Pancreas (tissue), 10 donors: ENCODE results near the gene NT5C3B. TPM values are rescaled to one million over a fixed set of nuclear protein-coding genes. Genes with fewer than 3 reads are reported as not detected.

Source experiments
- ATAC-seq, 4 donors: fragments of 200-7000 bp; cut with Tn5 transposase; one replicate each; pipeline versions ENCODE4 v1.8.0 to v1.9.1; 2020; ENCODE audit warnings: mild to moderate bottlenecking in 4 of 4, moderate library complexity in 4 of 4
- DNase-seq, 6 donors: peaks; one replicate each; pipeline ENCODE4 v3.0.0-alpha.2; 2020
- FAIRE-seq: peaks from 2 replicates; lab custom pipeline; 2012; peaks lifted over from hg19 to GRCh38; lab: Jason Lieb, UNC
- H3K27ac ChIP-seq, 4 donors: fragments of 200-600 bp; sonication (generic); 1 replicate in 3 of 4; 2 replicates in 1 of 4; pipeline versions ENCODE4 v1.5.0 to v1.8.0; 2020
- H3K27me3 ChIP-seq, 4 donors: fragments of 200-600 bp; one replicate each; pipeline ENCODE4 v1.8.0; 2021
- H3K36me3 ChIP-seq, 3 donors: fragments of 200-600 bp; sonication (generic) in 1 of 3; one replicate each; pipeline versions ENCODE4 v1.5.0 to v1.8.0; 2020 to 2021
- H3K4me1 ChIP-seq, 3 donors: fragments of 200-600 bp; one replicate each; pipeline ENCODE4 v1.8.0; 2021
- H3K4me3 ChIP-seq, 4 donors: fragments of 200-600 bp; sonication (generic) in 2 of 4; one replicate each; pipeline versions ENCODE4 v1.5.0 to v1.8.0; 2020 to 2021
- H3K9me3 ChIP-seq, 4 donors: fragments of 200-600 bp; one replicate each; pipeline ENCODE4 v1.8.0; 2021
- CTCF ChIP-seq, 4 donors: fragments of 200-600 bp; sonication (generic) in 3 of 4; IDR thresholded peaks; one replicate each; pipeline versions ENCODE4 v1.5.0 to v1.8.0; 2021; ENCODE audit warnings: antibody characterized with exemption in 4 of 4
- WGBS, 2 donors: extraction: QIAGEN DNeasy Blood & Tissue Kit; methylation state at CpG; one replicate each; pipeline ENCODE4 v1.1.7; 2013; 5-methylcytosine and 5-hydroxymethylcytosine counted together
- intact Hi-C, 3 donors: fragments of 100-400 bp; cut with DNase I; formaldehyde crosslinking; loops; one replicate each; pipeline versions ENCODE4 v1.11.1 to v1.14.2; 2022
- polyA plus RNA-seq, 2 donors: library from polyadenylated mRNA; stranded (reverse); fragments of 200-250 nt; gene quantifications; one replicate each; pipeline ENCODE4 v1.2.3, GENCODE V29; 2013
- total RNA-seq, 6 donors: library from RNA; stranded (reverse); fragmentation: NEBNext Ultra II Directional in 4 of 6; extraction: Animal tissue kit (Norgen Biotek cat#: 25700) in 4 of 6; gene quantifications; one replicate each; pipeline versions ENCODE4 v1.2.1 to v1.2.4, GENCODE V29; 2021 to 2023
- donor health status: healthy with polysubstance abuse.
- donor health status: DM: no; HTN: no; CAD: no; lungs with moderate emphysema.
- donor health status: DM: no; HTN: no; CAD: no.
- donor health status: control.
- donor health status: control.
- donor health status: Bipolar disorder and iron deficiency.
- donor health status: DM: yes; HTN: yes; CAD: no.
- donor health status: DM: no; HTN: no; CAD: no.
- donor health status: DM: no; HTN: no; CAD: no.
- donor health status: DM: yes; HTN: yes; CAD: no.

Gene NT5C3B
- total and polyA plus RNA-seq, 8 donors, result 24.2 to 102 (median 28.5) TPM

- Histone ChIP-seq H3K27ac (no peak overlapping the region), H3K27me3 (no peaks in the 10 kb centered on the region), H3K9me3 (no peaks in the 10 kb centered on the region), H3K4me3 (no peak overlapping the region), H3K36me3 (peaks cover 0 to 5% (median 0%) of the 10 kb centered on the region in 3 donors), H3K4me1 (peaks cover 5 to 14% (median 7%) of the 10 kb centered on the region in 3 donors)
- ATAC-seq, result no peak
- WGBS, 2 donors, result 76 to 83% methylated on average over 8 of the region's 8 CpGs
- no peak for TF ChIP-seq CTCF (IDR thresholded peaks at IDR 0.05)
- no peak for FAIRE-seq
- DNase-seq, result no peak
- intact Hi-C loops, result loop anchor here in 1 of 3 donors (10.0 kb wide), 1 partner anchor 72 kb away; the partner anchor contains the start of gene HAP1
These were observed 29.2 kb downstream of the NT5C3B start for GRCh38 chr17:41806685-41807445.

GRCh38 chr17:41803049-41804020 lies 32.7 kb downstream of the NT5C3B start:
- no peak for FAIRE-seq

GRCh38 chr17:41801374-41802271 lies 34.4 kb downstream of the NT5C3B start:
- peak; percentile 93 to 98 (median 94) for TF ChIP-seq CTCF (IDR thresholded peaks at IDR 0.05)
- H3K27me3 ChIP-seq, result no peaks in the 10 kb centered on the region
- intact Hi-C loops, result loop anchor here (2.0 to 10.0 kb wide), 3 partner anchors 59 to 67 kb away; partner anchors contain the start of gene HAP1 (in 1 of the 3)
- H3K27ac ChIP-seq, result no peak overlapping the region
- WGBS, 2 donors, result 11 to 12% methylated on average over 14 of the region's 14 CpGs
- peak; percentile 67 to 95 (median 86) for DNase-seq
- ATAC-seq, result peak; percentile 88 to 96 (median 94)
- no peak for FAIRE-seq
- H3K4me1 ChIP-seq, result peaks cover 5% of the 10 kb centered on the region in 3 donors
- peaks cover 0 to 5% (median 0%) of the 10 kb centered on the region in 3 donors for H3K36me3 ChIP-seq
- H3K9me3 ChIP-seq, result no peaks in the 10 kb centered on the region
- no peak overlapping the region for H3K4me3 ChIP-seq

More at GRCh38 chr17:41803049-41804020, 32.7 kb downstream of the NT5C3B start:
- H3K27me3 ChIP-seq, result no peaks in the 10 kb centered on the region
- no peak for TF ChIP-seq CTCF (IDR thresholded peaks at IDR 0.05)
- H3K36me3 ChIP-seq, result peaks cover 0 to 5% (median 0%) of the 10 kb centered on the region in 3 donors
- DNase-seq (no peak), ATAC-seq (no peak)
- peaks cover 5% of the 10 kb centered on the region in 3 donors for H3K4me1 ChIP-seq
- 83 to 86% methylated on average over 24 of the region's 24 CpGs for WGBS, 2 donors
- H3K9me3 ChIP-seq, result no peaks in the 10 kb centered on the region
- no peak overlapping the region for H3K4me3 ChIP-seq
- no peak overlapping the region for H3K27ac ChIP-seq
- intact Hi-C loops, result loop anchor here in 2 of 3 donors (5.0 to 10.0 kb wide), 2 partner anchors 61 to 69 kb away; partner anchors contain the start of gene HAP1 (in 1 of the 2)
